A549 (cell line): ENCODE data around the gene ACSL5. TPM values are rescaled to one million over a fixed set of nuclear protein-coding genes. Genes with fewer than 3 reads are reported as not detected.

Experiments used
- ATAC-seq, 2 experiments: fragments of 200-7000 bp in 1 of 2; fragments of >200 bp in 1 of 2; cut with Nextera tagmentation in 1 of 2; cut with Tn5 transposase in 1 of 2; 3 replicates each; pipeline versions ENCODE4 v1.8.0 to v1.9.1; 2018 to 2020; ENCODE audit warnings: mild to moderate bottlenecking in 1 of 2, moderate library complexity in 1 of 2
- CTCF ChIA-PET: fragments of 300-600 bp; sonication (Branson Sonifier 250); formaldehyde crosslinking; extraction: SDS; loops from one replicate; lab custom pipeline; 2021; ENCODE audit warnings: antibody characterized with exemption, inconsistent platforms; lab: Yijun Ruan, JAX
- POLR2A ChIA-PET: fragments of 350-600 bp; formaldehyde crosslinking; extraction: SDS; loops from one replicate; lab custom pipeline; 2021; ENCODE audit warnings: antibody characterized with exemption, inconsistent platforms; lab: Yijun Ruan, JAX
- DNase-seq, 2 experiments: peaks; one replicate each; pipeline versions ENCODE4 v3.0.0 to v3.0.0-alpha.2; 2011 to 2016; ENCODE audit warnings: low read depth in 1 of 2, low spot score in 1 of 2
- FAIRE-seq: peaks from 2 replicates; lab custom pipeline; 2011; peaks lifted over from hg19 to GRCh38; lab: Jason Lieb, UNC
- H3K27ac ChIP-seq, 2 experiments: fragments of >200 bp; sonication (Bioruptor Twin); formaldehyde crosslinking; 3 replicates each; pipeline ENCODE4 v1.5.1; 2016 to 2017
- H3K4me1 ChIP-seq: fragments of >200 bp; sonication (Bioruptor Twin); formaldehyde crosslinking; 3 replicates; pipeline ENCODE4 v1.6.1; 2016
- H3K4me2 ChIP-seq: fragments of >200 bp; sonication (Bioruptor Twin); formaldehyde crosslinking; 3 replicates; pipeline ENCODE4 v1.6.1; 2016
- H3K4me3 ChIP-seq: fragments of >200 bp; sonication (Bioruptor Twin); formaldehyde crosslinking; 3 replicates; pipeline ENCODE4 v1.5.1; 2016
- H3K9me3 ChIP-seq: fragments of >200 bp; sonication (Bioruptor Twin); formaldehyde crosslinking; 3 replicates; pipeline ENCODE4 v1.6.1; 2016
- BCL3 ChIP-seq: fragments of >200 bp; sonication (Bioruptor Twin); formaldehyde crosslinking; IDR thresholded peaks from 3 replicates; pipeline ENCODE4 v1.6.1; 2016
- CEBPB ChIP-seq, 2 experiments: fragments of >200 bp in 1 of 2; sonication (Bioruptor Twin) in 1 of 2; formaldehyde crosslinking in 1 of 2; IDR thresholded peaks; 2 replicates each; pipeline ENCODE4 v1.6.1; 2012 to 2016
- CHD2 ChIP-seq: fragments of 150-350 bp; IDR thresholded peaks from 2 replicates; pipeline ENCODE4 v1.6.1; 2014; ENCODE audit warnings: low read length; ENCODE audit not compliant: partially characterized antibody
- CHD4 ChIP-seq: fragments of 200-600 bp; sonication (generic); IDR thresholded peaks from 2 replicates; pipeline ENCODE4 v1.6.1; 2016; ENCODE audit warnings: antibody characterized with exemption, mild to moderate bottlenecking, borderline replicate concordance
- EHF ChIP-seq: fragments of 250-450 bp; sonication (Bioruptor Pico); IDR thresholded peaks from 2 replicates; pipeline ENCODE4 v1.5.0; 2020; ENCODE audit warnings: mild to moderate bottlenecking
- EHMT2 ChIP-seq: fragments of 200-600 bp; sonication (generic); IDR thresholded peaks from 2 replicates; pipeline ENCODE4 v1.6.1; 2016; ENCODE audit warnings: antibody characterized with exemption, low read depth, mild to moderate bottlenecking, moderate library complexity
- ELK1 ChIP-seq: fragments of 150-350 bp; IDR thresholded peaks from 2 replicates; pipeline ENCODE4 v1.6.1; 2014; ENCODE audit warnings: low read depth, mild to moderate bottlenecking, low read length
- EP300 ChIP-seq, 2 experiments: fragments of >200 bp; sonication (Bioruptor Twin); formaldehyde crosslinking; IDR thresholded peaks; 2 replicates in 1 of 2; 3 replicates in 1 of 2; pipeline ENCODE4 v1.6.1; 2016 to 2017
- FOXS1 ChIP-seq: fragments of 250-450 bp; sonication (Bioruptor Pico); IDR thresholded peaks from 2 replicates; pipeline ENCODE4 v1.5.0; 2020; ENCODE audit warnings: mild to moderate bottlenecking, moderate library complexity
- HEYL ChIP-seq: fragments of 250-450 bp; sonication (Bioruptor Pico); IDR thresholded peaks from 2 replicates; pipeline ENCODE4 v1.8.0; 2021; ENCODE audit warnings: mild to moderate bottlenecking, moderate library complexity
- HOXB5 ChIP-seq: fragments of 250-450 bp; sonication (Bioruptor Pico); IDR thresholded peaks from 2 replicates; pipeline ENCODE4 v1.5.0; 2020; ENCODE audit warnings: mild to moderate bottlenecking, moderate library complexity
- JUN ChIP-seq, 2 experiments: fragments of >200 bp; sonication (Bioruptor Twin); formaldehyde crosslinking; IDR thresholded peaks; 2 replicates in 1 of 2; 3 replicates in 1 of 2; pipeline ENCODE4 v1.6.1; 2016 to 2017
- JUNB ChIP-seq: fragments of >200 bp; sonication (Bioruptor Twin); formaldehyde crosslinking; IDR thresholded peaks from 2 replicates; pipeline ENCODE4 v1.6.1; 2016
- KDM1A ChIP-seq: fragments of 200-600 bp; sonication (generic); IDR thresholded peaks from 2 replicates; pipeline ENCODE4 v1.6.1; 2016; ENCODE audit warnings: low read depth, mild to moderate bottlenecking
- NPAS2 ChIP-seq: fragments of 250-450 bp; sonication (Bioruptor Pico); IDR thresholded peaks from 2 replicates; pipeline ENCODE4 v1.8.0; 2022; ENCODE audit warnings: mild to moderate bottlenecking, moderate library complexity, borderline replicate concordance
- NR3C1 ChIP-seq: fragments of >200 bp; sonication (Bioruptor Twin); formaldehyde crosslinking; IDR thresholded peaks from 3 replicates; pipeline ENCODE4 v1.6.1; 2017
- PBX3 ChIP-seq: IDR thresholded peaks from 2 replicates; pipeline ENCODE4 v1.6.1; 2012
- SMC3 ChIP-seq: fragments of >200 bp; sonication (Bioruptor Twin); formaldehyde crosslinking; IDR thresholded peaks from 3 replicates; pipeline ENCODE4 v1.6.1; 2018; ENCODE audit warnings: inconsistent platforms
- TFCP2L1 ChIP-seq: fragments of 250-450 bp; sonication (Bioruptor Pico); IDR thresholded peaks from 2 replicates; pipeline ENCODE4 v1.5.0; 2021; ENCODE audit warnings: mild to moderate bottlenecking
- TP53 ChIP-seq: fragments of 250-450 bp; sonication (Bioruptor Pico); IDR thresholded peaks from 2 replicates; pipeline ENCODE4 v1.5.0; 2021; ENCODE audit warnings: mild to moderate bottlenecking, moderate library complexity
- ZC3H11A ChIP-seq: fragments of 450-650 bp; IDR thresholded peaks from 2 replicates; pipeline ENCODE4 v1.6.1; 2014; ENCODE audit warnings: antibody characterized with exemption, mild to moderate bottlenecking
- ZFP36 ChIP-seq: fragments of 450-650 bp; IDR thresholded peaks from 2 replicates; pipeline ENCODE4 v1.6.1; 2014; ENCODE audit warnings: borderline replicate concordance; ENCODE audit not compliant: partially characterized antibody
- WGBS: methylation state at CpG from one replicate; pipeline ENCODE4 v1.1.6; 2017; ENCODE audit errors: missing lambda C conversion rate; 5-methylcytosine and 5-hydroxymethylcytosine counted together
- polyA plus RNA-seq, 4 experiments: library from polyadenylated mRNA; depleted of rRNA in 3 of 4; stranded (reverse); fragments of >200 nt; fragmentation: RNase III in 1 of 4; extraction: RNeasy Plus Mini Kit Qiagen cat#74134 plus additional on column Dnase treatment in 1 of 4; gene quantifications; 2 replicates in 3 of 4; 3 replicates in 1 of 4; pipeline ENCODE4 v1.2.3, GENCODE V29; 2011 to 2017

Gene ACSL5
- polyA plus RNA-seq, 2 of the 4 experiments (the other 2 are of a cell fraction): 0.15 to 0.25 TPM

- 76% methylated on average over 2 of the region's 2 CpGs for WGBS
- Histone ChIP-seq H3K27ac (no peak overlapping the region), H3K4me2 (no peak overlapping the region), H3K9me3 (no peaks in the 10 kb centered on the region), H3K4me1 (no peaks in the 10 kb centered on the region), H3K4me3 (no peak overlapping the region)
- DNase-seq: no peak
- ATAC-seq: no peak
- TF ChIP-seq HEYL (no peak), CHD4 (no peak), KDM1A (no peak), EP300 (IDR thresholded peaks at IDR 0.05) (no peak)
- no peak for FAIRE-seq
- CTCF ChIA-PET: interaction anchor here (0.9 to 1.3 kb wide), 4 partner anchors 10 to 309 kb away, joined by 3 to 7 read pairs (median 3); no protein-coding TSS in a partner anchor
- POLR2A ChIA-PET: no interaction called here
These were observed 50.7 kb downstream of the ACSL5 start for GRCh38 chr10:112424651-112425050.

GRCh38 chr10:112426111-112426510 lies 52.2 kb downstream of the ACSL5 start:
- Histone ChIP-seq H3K4me3 (no peak overlapping the region), H3K27ac (no peak overlapping the region), H3K4me1 (no peaks in the 10 kb centered on the region), H3K4me2 (no peak overlapping the region), H3K9me3 (no peaks in the 10 kb centered on the region)
- WGBS: 70% methylated on average over 2 of the region's 2 CpGs
- FAIRE-seq (no peak), DNase-seq (no peak), ATAC-seq (no peak)
- ChIA-PET CTCF (interaction anchor here (1.0 to 1.3 kb wide), 2 partner anchors 9 to 11 kb away, joined by 3 to 5 read pairs; no protein-coding TSS in a partner anchor), POLR2A (no interaction called here)
- TF ChIP-seq JUNB (no peak), TFCP2L1 (CRISPR knock-in tag) (no peak), NPAS2 (CRISPR knock-in tag) (no peak)

- no peak overlapping the region for H3K27ac ChIP-seq
- POLR2A ChIA-PET: interaction anchor here (1.0 kb wide), 1 partner anchor 18 kb away, joined by 3 read pairs; the partner anchor contains the start of genes VTI1A and ZDHHC6
These were observed 55.2 kb downstream of the ACSL5 start for GRCh38 chr10:112429147-112429546.

GRCh38 chr10:112429654-112430230 lies 55.8 kb downstream of the ACSL5 start:
- Histone ChIP-seq H3K27ac (no peak overlapping the region), H3K4me2 (no peak overlapping the region), H3K9me3 (no peaks in the 10 kb centered on the region), H3K4me1 (no peaks in the 10 kb centered on the region), H3K4me3 (no peak overlapping the region)
- ChIA-PET POLR2A (no interaction called here), CTCF (interaction anchor here (1.0 to 1.6 kb wide), 2 partner anchors 116 to 674 kb away, joined by 3 read pairs; no protein-coding TSS in a partner anchor)
- no peak for FAIRE-seq
- TF ChIP-seq ZFP36: no peak
- TF ChIP-seq EHF (CRISPR knock-in tag): no peak
- no peak for TF ChIP-seq PBX3
- TF ChIP-seq NR3C1: no peak
- no peak for TF ChIP-seq JUN (IDR thresholded peaks at IDR 0.05)
- no peak for TF ChIP-seq HOXB5 (CRISPR knock-in tag)
- no peak for TF ChIP-seq ZC3H11A
- TF ChIP-seq EHMT2: no peak
- ATAC-seq: no peak
- no peak for DNase-seq
- WGBS: 90% methylated on average over 15 of the region's 15 CpGs

More at GRCh38 chr10:112429147-112429546, 55.2 kb downstream of the ACSL5 start:
- CTCF ChIA-PET: interaction anchor here (1.0 to 1.6 kb wide), 2 partner anchors 115 to 673 kb away, joined by 3 read pairs; no protein-coding TSS in a partner anchor
- TF ChIP-seq CEBPB (IDR thresholded peaks at IDR 0.05) (no peak), BCL3 (no peak), TP53 (CRISPR knock-in tag) (no peak), SMC3 (no peak), CHD2 (no peak), ZC3H11A (no peak), ELK1 (no peak), FOXS1 (CRISPR knock-in tag) (no peak)
- ATAC-seq (no peak), FAIRE-seq (no peak), DNase-seq (no peak)
- Histone ChIP-seq H3K4me2 (no peak overlapping the region), H3K4me3 (no peak overlapping the region), H3K4me1 (no peaks in the 10 kb centered on the region), H3K9me3 (no peaks in the 10 kb centered on the region)
- WGBS: 89% methylated on average over 3 of the region's 3 CpGs
